Measurements from ENCODE around the gene C15orf61. TPM values are rescaled to one million over a fixed set of nuclear protein-coding genes. Genes with fewer than 3 reads are reported as not detected.

The C15orf61 gene
- total RNA-seq, 1 donor from 2014 or later = 7.5 TPM

DNA sequence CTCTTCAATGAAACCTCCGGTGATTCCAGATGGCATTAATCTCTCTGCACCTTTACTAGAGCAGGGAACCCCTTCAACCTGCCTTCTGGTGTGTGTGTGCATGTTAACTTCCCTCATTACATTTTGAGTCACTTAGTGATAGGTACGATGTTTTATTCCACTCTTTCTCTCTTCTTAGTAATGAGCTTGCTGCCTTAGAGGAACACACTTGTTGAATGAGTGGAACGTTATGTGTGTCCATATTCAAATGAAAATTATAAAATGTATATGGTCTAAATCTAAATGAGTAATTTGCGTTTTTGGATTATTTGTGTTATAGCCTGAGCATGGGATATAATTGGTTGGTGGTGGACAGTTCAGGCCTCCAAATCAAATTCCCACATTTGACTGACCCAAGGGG is 33.6 kb downstream of the C15orf61 start:
- H3K4me3 Mint-ChIP-seq (ENCODE audit: unreplicated experiment) = no peak overlapping the region
- H3K27me3 Mint-ChIP-seq (ENCODE audit: unreplicated experiment) = peaks cover 1% of the 10 kb centered on the region
- DNase-seq = no peak
- H3K27ac Mint-ChIP-seq (ENCODE audit: unreplicated experiment) = no peak overlapping the region
- peaks cover 8% of the 10 kb centered on the region for H3K4me1 Mint-ChIP-seq (ENCODE audit: low read depth, unreplicated experiment)
- H3K36me3 Mint-ChIP-seq (ENCODE audit: unreplicated experiment) = peaks cover 10% of the 10 kb centered on the region
- no peaks in the 10 kb centered on the region for H3K9me3 Mint-ChIP-seq (ENCODE audit: unreplicated experiment)
- TF ChIP-seq, protein P1, sequence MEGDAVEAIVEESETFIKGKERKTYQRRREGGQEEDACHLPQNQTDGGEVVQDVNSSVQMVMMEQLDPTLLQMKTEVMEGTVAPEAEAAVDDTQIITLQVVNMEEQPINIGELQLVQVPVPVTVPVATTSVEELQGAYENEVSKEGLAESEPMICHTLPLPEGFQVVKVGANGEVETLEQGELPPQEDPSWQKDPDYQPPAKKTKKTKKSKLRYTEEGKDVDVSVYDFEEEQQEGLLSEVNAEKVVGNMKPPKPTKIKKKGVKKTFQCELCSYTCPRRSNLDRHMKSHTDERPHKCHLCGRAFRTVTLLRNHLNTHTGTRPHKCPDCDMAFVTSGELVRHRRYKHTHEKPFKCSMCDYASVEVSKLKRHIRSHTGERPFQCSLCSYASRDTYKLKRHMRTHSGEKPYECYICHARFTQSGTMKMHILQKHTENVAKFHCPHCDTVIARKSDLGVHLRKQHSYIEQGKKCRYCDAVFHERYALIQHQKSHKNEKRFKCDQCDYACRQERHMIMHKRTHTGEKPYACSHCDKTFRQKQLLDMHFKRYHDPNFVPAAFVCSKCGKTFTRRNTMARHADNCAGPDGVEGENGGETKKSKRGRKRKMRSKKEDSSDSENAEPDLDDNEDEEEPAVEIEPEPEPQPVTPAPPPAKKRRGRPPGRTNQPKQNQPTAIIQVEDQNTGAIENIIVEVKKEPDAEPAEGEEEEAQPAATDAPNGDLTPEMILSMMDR (IDR thresholded peaks at IDR 0.05; ENCODE audit: partially characterized antibody, unreplicated experiment) = no peak

DNA sequence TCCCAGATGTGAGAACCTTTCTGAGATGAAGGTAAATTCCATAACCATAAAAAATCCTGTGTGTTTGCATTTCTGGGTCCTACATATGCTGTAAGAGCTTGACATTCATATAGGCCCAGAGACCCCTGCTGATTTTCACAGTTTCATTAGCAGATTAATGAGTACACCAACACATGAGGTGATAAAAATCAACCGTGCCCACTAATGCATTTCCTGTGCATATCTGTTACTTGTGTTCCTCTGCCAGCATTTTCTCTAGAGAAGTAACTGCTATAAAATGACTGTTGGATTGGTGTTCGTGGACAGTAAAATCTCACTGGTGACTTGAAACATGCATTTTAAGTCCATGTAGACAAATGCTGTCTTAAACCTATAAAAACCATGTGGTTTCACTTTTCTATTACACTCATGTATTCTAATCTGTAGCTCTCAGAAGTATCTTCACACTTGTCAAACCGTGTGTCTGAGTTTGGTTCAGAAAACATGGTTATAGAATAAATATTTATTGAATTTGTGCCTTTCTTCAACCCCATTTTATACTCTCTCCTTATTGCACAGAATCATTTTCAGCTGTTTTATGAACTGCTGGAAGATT is 36.1 kb downstream of the C15orf61 start:
- Mint-ChIP-seq H3K27me3 (ENCODE audit: unreplicated experiment) (peaks cover 1% of the 10 kb centered on the region), H3K27ac (ENCODE audit: unreplicated experiment) (no peak overlapping the region), H3K9me3 (ENCODE audit: unreplicated experiment) (no peaks in the 10 kb centered on the region), H3K4me1 (ENCODE audit: low read depth, unreplicated experiment) (peaks cover 15% of the 10 kb centered on the region), H3K4me3 (ENCODE audit: unreplicated experiment) (no peak overlapping the region), H3K36me3 (ENCODE audit: unreplicated experiment) (peaks cover 10% of the 10 kb centered on the region)
- no peak for DNase-seq
- TF ChIP-seq, protein P1 (IDR thresholded peaks at IDR 0.05; ENCODE audit: partially characterized antibody, unreplicated experiment) = no peak

DNA sequence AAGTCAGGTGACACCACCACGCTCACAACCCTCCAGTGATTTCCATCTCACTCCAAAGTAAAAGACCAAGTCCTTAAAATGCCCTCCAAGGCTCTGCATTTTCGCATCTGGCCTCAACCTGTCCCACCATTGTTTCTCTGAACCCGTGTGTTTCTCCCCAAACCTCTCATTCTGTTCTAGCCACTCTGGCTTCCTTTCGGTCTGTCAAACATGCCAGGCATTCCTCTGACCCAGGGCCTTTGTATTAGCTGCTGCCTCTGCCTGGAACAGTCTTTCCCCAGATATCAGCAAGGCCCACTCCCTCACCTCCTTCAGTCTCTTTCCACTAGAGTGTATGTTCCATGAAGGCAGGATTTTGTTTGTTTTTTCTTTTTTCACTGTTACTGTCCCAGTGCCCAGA is 37.6 kb downstream of the C15orf61 start:
- TF ChIP-seq, protein P1 (IDR thresholded peaks at IDR 0.05; ENCODE audit: partially characterized antibody, unreplicated experiment) = no peak
- no peak overlapping the region for H3K4me3 Mint-ChIP-seq (ENCODE audit: unreplicated experiment)
- H3K27ac Mint-ChIP-seq (ENCODE audit: unreplicated experiment) = no peak overlapping the region
- H3K9me3 Mint-ChIP-seq (ENCODE audit: unreplicated experiment) = no peaks in the 10 kb centered on the region
- peaks cover 1% of the 10 kb centered on the region for H3K27me3 Mint-ChIP-seq (ENCODE audit: unreplicated experiment)
- peaks cover 25% of the 10 kb centered on the region for H3K4me1 Mint-ChIP-seq (ENCODE audit: low read depth, unreplicated experiment)
- peaks cover 10% of the 10 kb centered on the region for H3K36me3 Mint-ChIP-seq (ENCODE audit: unreplicated experiment)
- no peak for DNase-seq

DNA sequence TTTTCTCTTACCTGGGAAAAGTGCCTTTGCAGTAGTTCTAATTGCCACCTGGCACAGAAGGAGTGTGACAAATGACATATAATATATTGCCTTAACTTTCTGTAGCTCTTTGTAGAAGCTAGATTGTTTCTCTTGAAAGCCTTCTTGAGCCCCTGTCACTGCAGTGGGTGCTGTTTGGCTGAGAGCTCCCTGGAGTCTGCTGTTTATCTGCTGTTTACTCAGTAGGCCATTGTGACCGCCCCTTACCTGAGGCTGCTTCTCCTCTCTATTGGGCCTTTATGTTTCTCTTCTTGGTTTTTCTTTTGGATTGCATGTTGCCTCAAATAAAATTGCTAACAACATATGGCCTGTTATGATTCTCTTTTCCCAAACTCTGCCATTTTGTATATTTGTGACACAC is 38.2 kb downstream of the C15orf61 start:
- no peak overlapping the region for H3K27ac Mint-ChIP-seq (ENCODE audit: unreplicated experiment)
- peaks cover 10% of the 10 kb centered on the region for H3K36me3 Mint-ChIP-seq (ENCODE audit: unreplicated experiment)
- H3K9me3 Mint-ChIP-seq (ENCODE audit: unreplicated experiment) = no peaks in the 10 kb centered on the region
- TF ChIP-seq, protein P1 (IDR thresholded peaks at IDR 0.05; ENCODE audit: partially characterized antibody, unreplicated experiment) = no peak
- peaks cover 31% of the 10 kb centered on the region for H3K4me1 Mint-ChIP-seq (ENCODE audit: low read depth, unreplicated experiment)
- H3K4me3 Mint-ChIP-seq (ENCODE audit: unreplicated experiment) = no peak overlapping the region
- peaks cover 1% of the 10 kb centered on the region for H3K27me3 Mint-ChIP-seq (ENCODE audit: unreplicated experiment)
- DNase-seq = no peak

DNA sequence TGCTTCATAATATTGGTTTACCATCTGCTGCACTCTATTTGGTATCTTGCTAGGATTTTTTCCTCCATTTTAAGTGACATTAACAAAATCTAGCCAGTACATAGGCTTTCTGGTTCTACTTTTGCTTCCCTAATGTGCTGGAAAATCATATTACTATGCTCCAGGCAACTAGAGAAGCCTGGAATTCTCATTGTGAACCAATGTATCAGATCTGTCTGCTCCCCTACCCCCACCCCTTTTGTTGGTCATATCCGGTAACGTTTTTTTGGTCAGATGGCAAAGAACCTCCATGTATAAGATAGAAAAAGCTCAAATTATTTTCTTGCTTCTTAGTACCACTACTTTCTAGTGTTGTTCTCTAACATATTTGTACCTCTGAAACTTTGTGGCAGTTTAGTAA is 38.6 kb downstream of the C15orf61 start:
- Mint-ChIP-seq H3K36me3 (ENCODE audit: unreplicated experiment) (peaks cover 10% of the 10 kb centered on the region), H3K27ac (ENCODE audit: unreplicated experiment) (no peak overlapping the region)

More for the DNA sequence above, 38.6 kb downstream of the C15orf61 start:
- TF ChIP-seq, protein P1 (IDR thresholded peaks at IDR 0.05; ENCODE audit: partially characterized antibody, unreplicated experiment) = no peak
- H3K4me3 Mint-ChIP-seq (ENCODE audit: unreplicated experiment) = no peak overlapping the region
- no peak for DNase-seq
- no peaks in the 10 kb centered on the region for H3K9me3 Mint-ChIP-seq (ENCODE audit: unreplicated experiment)
- peaks cover 34% of the 10 kb centered on the region for H3K4me1 Mint-ChIP-seq (ENCODE audit: low read depth, unreplicated experiment)
- H3K27me3 Mint-ChIP-seq (ENCODE audit: unreplicated experiment) = no peaks in the 10 kb centered on the region

All from glutamatergic neuron (in vitro differentiated cells).